GM21526 (cell line): ENCODE results near the gene TTC3.

Experiments used
- ATAC-seq: cut with Tn5 transposase; IDR thresholded peaks from one replicate; pipeline ENCODE4 v1.9.1; 2021; ENCODE audit warnings: moderate library complexity; ENCODE audit not compliant: unreplicated experiment, low FRiP score

Gene TTC3

GRCh38 chr21:37061926-37062592, 11.0 kb upstream of the TTC3 start:
- no peak for ATAC-seq

GRCh38 chr21:37062593-37062935, 10.5 kb upstream of the TTC3 start:
- no peak for ATAC-seq

- no peak for ATAC-seq
These were observed 9.6 kb upstream of the TTC3 start for GRCh38 chr21:37063433-37063832.

- no peak for ATAC-seq
These were observed 8.2 kb upstream of the TTC3 start for GRCh38 chr21:37064841-37065240.

GRCh38 chr21:37065561-37066177, 7.4 kb upstream of the TTC3 start:
- ATAC-seq = no peak

- no peak for ATAC-seq
These were observed 1.3 kb upstream of the TTC3 start for GRCh38 chr21:37071561-37072273.

- ATAC-seq = peak; percentile 45
These were observed 623 bp upstream of the TTC3 start for GRCh38 chr21:37072274-37072987.

- peak; percentile 29 for ATAC-seq
These were observed 553 bp downstream of the TTC3 start for GRCh38 chr21:37073417-37074196.

GRCh38 chr21:37074197-37074510, 1.1 kb downstream of the TTC3 start:
- no peak for ATAC-seq

GRCh38 chr21:37074546-37074945, 1.5 kb downstream of the TTC3 start:
- no peak for ATAC-seq

GRCh38 chr21:37075214-37075770, 2.2 kb downstream of the TTC3 start:
- ATAC-seq = no peak

- no peak for ATAC-seq
These were observed 3.2 kb downstream of the TTC3 start for GRCh38 chr21:37076087-37076850.

- no peak for ATAC-seq
These were observed 4.3 kb downstream of the TTC3 start for GRCh38 chr21:37077403-37077802.

GRCh38 chr21:37079211-37079824, 6.3 kb downstream of the TTC3 start:
- no peak for ATAC-seq

- ATAC-seq = no peak
These were observed 9.3 kb downstream of the TTC3 start for GRCh38 chr21:37082375-37082774.

- no peak for ATAC-seq
These were observed 9.9 kb downstream of the TTC3 start for GRCh38 chr21:37082856-37083528.

GRCh38 chr21:37085726-37086125, 12.7 kb downstream of the TTC3 start:
- ATAC-seq = no peak

GRCh38 chr21:37087188-37087587, 14.1 kb downstream of the TTC3 start:
- no peak for ATAC-seq
